Stimulated activated CD4-positive, alpha-beta T cell treated with anti-CD3 and anti-CD28 coated beads, TNF-alpha, amount 100 ng/mL, for 24 hours (primary cell): Measurements from ENCODE around the gene MAP3K20.
"Not testable (repeated sequence)": the region's sequence is repeated elsewhere in the genome, so short reads cannot be mapped to it uniquely, and the experiment has no call there.

Source experiments
- DNase-seq, 3 experiments: peaks; one replicate each; pipeline ENCODE4 v3.0.0-alpha.2; 2020; ENCODE audit warnings: low read depth in 3 of 3

The MAP3K20 gene

DNA sequence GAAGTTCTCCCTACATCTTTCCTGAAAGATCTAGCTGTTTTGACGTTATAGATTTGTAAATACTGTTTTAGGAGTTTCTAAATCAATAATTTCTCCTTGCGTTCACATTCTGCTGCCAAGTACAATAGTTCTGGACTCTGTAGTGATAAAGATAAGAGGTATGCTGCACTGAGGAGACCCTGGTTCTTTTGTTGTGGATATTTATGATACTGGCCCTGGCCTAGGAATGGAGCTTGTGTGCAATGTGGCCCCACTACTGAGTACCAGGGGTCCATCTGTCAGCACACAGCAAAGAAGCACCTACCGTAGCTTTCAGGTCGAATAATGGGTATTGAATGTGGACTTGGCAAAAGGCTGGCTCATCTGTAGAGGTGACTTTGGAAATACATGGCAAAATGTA lies 85.0 kb downstream of the MAP3K20 start:
- DNase-seq = no peak

GRCh38 chr2:173161040-173161439 lies 85.4 kb downstream of the MAP3K20 start:
- DNase-seq = no peak

- no peak for DNase-seq
Observed at GRCh38 chr2:173161507-173161906, 85.9 kb downstream of the MAP3K20 start.

GRCh38 chr2:173163357-173163756 lies 87.7 kb downstream of the MAP3K20 start:
- DNase-seq = not testable (repeated sequence)

DNA sequence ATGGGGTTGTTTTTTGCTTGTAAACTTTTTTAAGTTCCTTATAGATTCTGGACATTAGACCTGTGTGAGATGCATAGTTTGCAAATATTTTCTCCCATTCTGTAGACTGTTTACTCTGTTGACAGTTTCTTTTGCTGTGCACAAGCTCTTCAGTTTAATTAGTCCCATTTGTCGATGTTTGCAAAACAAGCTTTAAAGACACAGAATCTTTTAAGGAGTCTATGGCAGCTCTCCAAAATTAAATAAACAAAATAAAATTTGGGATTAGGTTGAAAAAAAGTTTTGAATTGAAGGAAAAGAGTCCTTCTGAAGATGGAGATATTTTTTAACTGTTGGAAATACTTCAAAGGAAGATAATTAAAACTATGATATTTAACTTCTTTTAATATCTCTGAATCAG lies 88.8 kb downstream of the MAP3K20 start:
- no peak for DNase-seq

- DNase-seq = no peak
Observed at GRCh38 chr2:173165443-173166238, 90.0 kb downstream of the MAP3K20 start.

DNA sequence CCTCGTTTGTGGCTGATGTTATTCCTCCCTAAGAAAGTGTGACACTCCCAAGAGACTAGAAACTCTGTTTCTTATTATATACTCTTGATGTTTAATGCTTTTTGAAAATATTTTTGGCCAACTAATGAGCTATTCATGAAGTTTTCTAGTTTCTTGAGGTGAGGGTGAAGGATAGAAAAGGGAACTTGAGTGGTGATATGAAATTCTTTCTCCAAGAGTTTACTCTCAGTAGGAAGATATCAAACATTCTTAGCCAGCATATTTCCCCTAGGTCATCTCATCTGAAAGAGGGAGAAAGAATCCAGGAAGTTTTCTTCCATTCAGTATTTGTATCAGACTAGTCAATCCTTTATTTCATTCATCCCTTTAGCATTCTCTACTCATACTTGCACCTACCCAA lies 95.7 kb downstream of the MAP3K20 start:
- no peak for DNase-seq

GRCh38 chr2:173171924-173172643 lies 96.4 kb downstream of the MAP3K20 start:
- DNase-seq = no peak

DNA sequence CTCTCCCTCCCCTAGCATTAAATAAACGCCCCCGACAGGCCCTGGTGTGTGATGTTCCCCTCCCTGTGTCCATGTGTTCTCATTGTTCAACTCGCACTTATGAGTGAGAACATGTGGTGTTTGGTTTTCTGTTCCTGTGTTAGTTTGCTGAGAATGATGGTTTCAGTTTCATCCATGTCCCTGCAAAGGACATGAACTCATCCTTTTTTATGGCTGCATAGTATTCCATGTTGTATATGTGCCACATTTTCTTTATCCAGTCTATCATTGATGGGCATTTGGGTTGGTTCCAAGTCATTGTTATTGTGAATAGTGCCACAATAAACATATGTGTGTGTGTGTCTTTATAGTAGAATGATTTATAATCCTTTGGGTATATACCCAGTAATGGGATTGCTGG lies 98.7 kb downstream of the MAP3K20 start:
- DNase-seq = not testable (repeated sequence)

DNA sequence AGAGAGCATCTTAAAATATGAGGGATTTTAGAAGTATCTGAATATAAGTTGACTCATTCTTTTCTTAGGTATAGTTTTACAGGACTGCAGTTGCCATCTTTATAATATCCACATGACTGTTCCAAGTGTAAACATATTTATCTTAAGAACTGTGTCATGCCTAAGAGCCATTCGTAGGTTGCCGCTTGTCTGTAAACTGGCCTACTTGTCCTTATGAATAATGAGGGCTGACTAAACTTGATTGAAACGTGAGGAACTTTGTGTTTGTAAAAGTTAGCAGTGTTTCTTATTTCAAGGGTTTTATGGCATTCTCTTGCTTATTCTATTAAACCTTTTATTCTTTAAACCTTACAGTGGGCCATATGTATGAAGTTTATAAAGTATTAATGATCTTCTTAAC lies 99.6 kb downstream of the MAP3K20 start:
- no peak for DNase-seq

- DNase-seq = no peak
Observed at GRCh38 chr2:173181982-173182381, 106.3 kb downstream of the MAP3K20 start.

- no peak for DNase-seq
Observed at GRCh38 chr2:173184031-173185004, 108.7 kb downstream of the MAP3K20 start.

DNA sequence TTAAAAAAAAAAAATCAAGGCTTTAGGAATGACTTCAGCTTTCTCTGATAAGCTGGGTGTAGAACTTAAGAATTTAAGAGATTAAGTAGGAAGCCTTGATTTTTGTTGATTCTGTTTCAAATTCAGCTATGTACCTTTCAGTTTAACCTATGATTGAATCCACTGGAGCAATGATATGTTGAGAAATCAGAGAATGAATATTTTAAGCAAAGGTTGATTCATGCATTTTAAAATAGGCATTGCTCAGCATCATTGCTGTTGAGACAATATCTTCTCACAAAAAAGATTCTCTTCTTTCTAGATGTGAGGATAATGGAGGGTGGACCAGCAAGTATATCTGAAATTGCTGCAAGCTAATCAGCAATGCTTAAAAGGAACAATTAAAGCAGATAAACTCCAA lies 109.8 kb downstream of the MAP3K20 start:
- no peak for DNase-seq

GRCh38 chr2:173187941-173188788 lies 112.5 kb downstream of the MAP3K20 start:
- DNase-seq = no peak

GRCh38 chr2:173191601-173192000 lies 116.0 kb downstream of the MAP3K20 start:
- no peak for DNase-seq

- no peak for DNase-seq
Observed at GRCh38 chr2:173192071-173192470, 116.4 kb downstream of the MAP3K20 start.

DNA sequence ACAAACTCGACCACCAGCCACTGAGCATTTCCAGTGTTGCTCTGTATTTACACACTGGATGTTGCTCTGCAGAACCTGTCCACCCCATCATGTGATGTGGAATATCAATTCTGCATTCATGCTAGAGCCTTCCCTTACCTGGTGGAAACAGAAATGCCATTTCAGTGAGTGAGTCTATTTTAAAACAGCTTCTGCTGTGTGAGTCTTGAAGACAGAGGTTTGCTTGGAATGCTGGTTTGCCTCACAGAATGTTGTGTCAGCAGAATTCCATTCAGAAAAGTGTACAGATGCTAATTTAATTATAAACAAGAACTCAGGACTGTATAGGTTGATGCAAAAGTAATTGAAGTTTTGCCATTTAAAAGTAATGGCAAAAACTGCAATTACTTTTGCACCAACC lies 118.3 kb downstream of the MAP3K20 start:
- no peak for DNase-seq

DNA sequence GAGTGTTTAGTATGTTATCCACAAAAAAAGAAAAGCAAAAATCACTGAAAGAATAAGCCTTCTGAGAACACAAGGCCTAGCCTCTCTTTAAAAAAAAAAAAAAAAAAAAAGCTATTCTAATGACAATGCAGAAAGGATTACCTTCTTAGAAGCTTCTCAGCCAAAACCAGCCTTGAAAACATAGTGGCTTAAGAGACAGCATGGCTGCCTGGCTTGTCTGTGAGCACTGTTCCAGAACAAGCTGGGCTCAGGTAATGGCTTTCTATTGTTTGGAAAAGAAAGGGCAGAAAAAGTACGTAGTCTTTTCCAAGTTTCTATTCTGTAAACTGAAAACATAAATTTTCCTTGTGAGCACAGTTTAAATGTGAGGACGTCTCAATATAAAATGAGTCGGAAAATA lies 119.5 kb downstream of the MAP3K20 start:
- DNase-seq = no peak

- DNase-seq = no peak
Observed at GRCh38 chr2:173196080-173196479, 120.4 kb downstream of the MAP3K20 start.

DNA sequence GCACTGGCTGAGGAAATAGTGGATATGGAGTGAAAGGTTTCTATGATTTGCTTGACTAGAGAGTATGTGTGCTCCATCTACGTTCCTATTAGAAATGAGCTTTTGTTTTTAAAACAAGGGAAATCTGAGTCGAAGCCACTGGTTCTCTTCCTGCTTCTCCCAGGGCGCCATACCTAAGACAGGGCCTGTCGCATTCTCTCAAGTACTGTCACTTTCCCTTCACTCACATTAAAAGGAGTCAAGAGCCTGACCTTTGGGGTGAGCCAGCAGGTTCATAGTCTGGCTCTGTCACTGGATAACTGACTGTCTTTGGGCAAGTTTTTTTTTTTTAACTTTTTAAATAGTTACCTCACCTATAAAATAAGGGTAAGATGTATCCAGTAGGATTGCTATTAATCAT lies 121.0 kb downstream of the MAP3K20 start:
- DNase-seq = no peak

DNA sequence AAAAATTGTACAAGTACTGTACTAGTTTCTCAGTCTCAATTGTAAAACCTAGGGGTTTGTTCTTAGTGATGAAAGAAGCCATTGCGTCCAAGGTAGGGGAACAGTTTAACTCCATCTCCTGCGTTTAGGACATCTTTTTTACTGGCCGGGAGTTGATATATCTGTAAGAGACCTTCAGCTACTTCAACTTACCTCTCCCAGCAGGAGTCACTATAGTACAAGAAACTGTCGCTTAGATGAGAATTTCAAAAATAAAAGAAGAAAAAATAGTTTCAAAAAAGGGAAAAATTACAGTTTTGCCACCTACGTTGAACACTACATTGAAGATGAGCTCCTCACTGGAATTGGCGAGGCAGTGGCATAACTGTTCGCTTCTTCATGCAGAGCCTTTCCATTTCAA lies 122.7 kb downstream of the MAP3K20 start:
- no peak for DNase-seq
